Hematopoietic multipotent progenitor cell treated with erythropoietin and hydrocortisone succinate and interleukin-3 and kit ligand, for 4 days (in vitro differentiated cells): Measurements from ENCODE around the gene DCUN1D2.
"Not testable (repeated sequence)": the region's sequence is repeated elsewhere in the genome, so short reads cannot be mapped to it uniquely, and the experiment has no call there.

ENCODE experiments used
- DNase-seq: peaks from one replicate; pipeline ENCODE4 v3.0.0-alpha.2; 2015

The DCUN1D2 gene

DNA sequence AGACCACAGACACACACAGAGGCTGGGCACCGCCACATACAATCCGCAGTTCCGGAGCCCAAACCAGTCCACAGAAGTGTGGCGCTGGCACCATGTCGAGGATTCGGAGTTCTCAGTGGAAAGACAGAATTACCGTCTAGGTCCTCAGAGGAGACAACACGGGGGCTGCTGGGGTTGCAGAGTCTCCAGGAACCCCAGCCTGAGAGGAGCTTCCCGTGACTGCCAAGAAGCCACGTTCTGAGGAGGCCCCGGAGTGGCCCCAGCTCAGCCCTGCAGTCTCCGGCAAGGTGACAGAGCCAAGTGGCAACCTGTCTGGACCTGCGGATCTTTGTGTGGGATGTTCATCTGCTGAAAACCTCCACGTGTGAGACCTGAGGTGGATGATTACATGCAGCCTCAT lies 29.9 kb downstream of the DCUN1D2 start:
- no peak for DNase-seq

DNA sequence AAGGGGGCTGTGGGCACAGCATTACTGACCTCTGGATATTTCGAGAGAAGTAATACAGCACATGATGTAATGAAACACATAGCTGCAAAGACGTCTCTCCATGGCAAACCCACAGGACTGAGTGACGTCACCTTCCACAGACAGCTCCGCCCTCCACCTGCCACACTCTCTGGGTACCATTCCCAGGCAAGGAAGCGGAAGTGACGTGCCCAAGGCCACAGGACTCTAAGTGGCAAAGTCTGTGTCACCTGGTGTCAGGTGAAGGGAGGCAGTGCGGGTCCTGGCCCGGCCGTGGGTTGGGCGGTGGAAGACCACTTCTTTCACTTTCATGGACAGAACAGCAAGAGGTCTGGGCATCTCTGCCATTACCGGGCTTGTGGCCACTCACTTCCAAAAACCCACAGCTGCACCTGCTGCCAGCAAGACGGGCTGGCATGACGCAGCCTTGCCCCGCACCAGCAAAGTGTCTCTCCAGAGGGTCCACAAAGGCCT lies 30.4 kb downstream of the DCUN1D2 start:
- no peak for DNase-seq

DNA sequence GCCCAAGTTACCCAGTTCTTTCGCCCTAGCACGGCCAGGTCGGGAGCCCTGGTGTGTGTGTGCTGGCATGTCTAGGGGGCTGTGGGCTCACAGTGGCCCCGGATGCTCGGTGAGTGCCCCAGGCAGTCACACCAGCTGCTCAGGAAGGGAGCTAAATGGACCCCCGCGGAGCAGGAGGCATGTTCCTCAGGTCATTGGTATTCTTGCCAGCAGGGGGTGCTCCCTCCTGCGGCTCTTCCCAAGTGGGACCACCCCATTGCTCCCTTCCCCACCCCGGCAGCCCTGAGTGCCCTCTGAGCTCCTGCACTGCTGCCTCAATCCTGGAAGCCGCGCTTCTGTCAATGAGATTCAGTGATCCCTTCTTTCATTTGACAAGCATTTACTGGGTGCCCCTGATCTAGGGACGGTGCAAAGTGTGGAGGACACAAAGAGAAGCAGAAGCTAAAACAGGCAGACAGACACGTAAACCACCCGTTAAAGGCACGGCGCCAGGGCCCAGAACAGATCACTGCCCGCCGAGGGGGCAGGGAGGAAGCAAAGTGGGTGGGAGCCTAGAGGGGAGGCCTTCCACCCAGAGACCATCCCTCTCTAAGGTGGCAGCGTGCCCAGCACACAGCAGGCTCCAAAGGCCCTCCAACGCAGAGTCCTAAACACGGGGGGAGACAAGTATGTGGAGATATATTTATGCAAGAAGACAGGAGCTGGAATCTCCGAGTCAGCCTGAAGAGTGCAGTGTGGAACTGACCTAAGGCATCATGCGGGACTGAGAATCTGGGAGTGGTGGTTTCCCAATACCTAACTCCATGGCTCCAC lies 32.1 kb downstream of the DCUN1D2 start:
- DNase-seq: peak; percentile 49

DNA sequence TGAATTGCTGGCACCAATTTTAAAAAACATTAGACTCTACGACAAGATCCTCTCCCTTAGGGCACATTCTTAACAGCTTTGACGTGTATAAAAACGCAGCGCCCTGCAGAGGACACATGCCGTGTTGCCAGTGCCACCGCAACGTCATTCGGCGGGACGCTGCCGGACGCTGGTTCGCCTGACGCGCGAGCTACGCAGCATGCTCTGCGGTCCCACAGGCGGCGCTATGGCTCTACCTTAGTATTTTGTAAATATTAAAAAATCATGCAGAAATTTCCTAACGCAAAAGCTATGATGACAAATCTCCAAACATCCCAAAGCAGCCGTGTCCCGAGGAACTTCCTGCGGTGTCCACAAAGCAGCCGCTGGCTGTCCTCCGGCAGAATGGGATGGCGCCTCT lies 33.0 kb downstream of the DCUN1D2 start:
- peak; percentile 8 for DNase-seq

DNA sequence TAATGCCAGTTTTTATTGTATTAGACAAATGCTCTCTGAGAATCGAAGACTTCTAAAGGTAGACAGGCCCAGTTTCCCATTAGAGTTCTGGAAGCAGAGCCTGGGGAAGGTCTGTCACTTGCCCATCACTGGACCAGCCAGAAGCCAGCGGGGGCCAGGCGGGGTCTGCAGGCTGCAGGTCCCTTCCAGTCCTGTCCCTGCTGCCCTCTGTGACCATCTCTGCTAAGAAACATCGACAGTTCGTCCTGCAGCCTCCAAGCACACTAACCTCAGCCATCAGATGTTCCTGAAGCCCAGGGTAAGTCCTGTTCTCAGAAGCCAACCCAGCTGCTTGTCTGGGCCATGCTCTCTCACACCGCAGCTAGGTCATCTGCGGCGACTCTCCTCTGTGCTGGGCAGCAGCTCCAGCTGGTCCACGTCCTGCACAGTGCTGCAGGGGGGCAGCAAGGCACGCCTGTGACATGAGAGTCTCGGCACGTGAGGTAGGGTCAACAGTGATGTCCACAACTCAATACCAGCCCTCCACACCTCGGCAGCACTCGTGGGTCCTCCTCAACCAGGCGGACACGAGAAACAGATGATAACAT lies 34.3 kb downstream of the DCUN1D2 start:
- no peak for DNase-seq

DNA sequence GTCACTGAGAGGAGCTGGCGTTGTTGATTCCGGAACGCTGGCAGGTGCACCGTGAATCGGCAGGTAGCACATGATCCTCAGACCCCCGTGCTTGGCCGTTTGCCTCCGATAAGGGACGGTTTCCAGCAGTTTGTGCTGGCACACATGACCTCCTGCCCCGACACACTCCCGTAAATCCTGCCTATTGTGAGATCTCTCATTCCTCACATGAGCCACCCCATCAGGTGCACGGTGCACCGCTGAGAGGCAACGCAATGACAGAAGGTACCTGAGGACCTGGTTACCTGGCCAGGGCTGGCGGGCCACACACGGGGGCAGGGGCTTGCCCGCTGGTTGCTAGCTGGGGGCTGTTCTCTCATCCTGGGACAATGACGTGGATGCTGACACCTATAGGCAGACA lies 35.1 kb downstream of the DCUN1D2 start:
- no peak for DNase-seq

DNA sequence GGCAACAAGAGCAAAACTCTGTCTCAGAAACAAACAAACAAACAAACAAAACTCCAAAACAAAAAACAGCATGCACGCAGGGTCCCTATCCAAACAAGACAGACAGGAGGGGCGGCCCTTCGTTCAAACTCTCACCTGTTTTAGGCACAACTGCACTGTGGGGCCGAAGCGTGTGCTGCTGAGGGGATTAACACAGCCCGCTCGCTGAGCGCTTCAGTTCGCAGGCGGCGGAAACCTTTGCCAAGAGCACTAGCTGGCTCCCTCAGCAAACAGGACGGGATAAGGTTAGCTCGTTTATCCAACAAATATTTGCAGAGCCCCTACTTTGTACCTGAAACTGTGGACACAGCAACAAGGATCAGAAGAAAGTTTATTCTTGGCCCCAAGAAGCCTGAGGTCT lies 35.6 kb downstream of the DCUN1D2 start:
- DNase-seq: no peak

DNA sequence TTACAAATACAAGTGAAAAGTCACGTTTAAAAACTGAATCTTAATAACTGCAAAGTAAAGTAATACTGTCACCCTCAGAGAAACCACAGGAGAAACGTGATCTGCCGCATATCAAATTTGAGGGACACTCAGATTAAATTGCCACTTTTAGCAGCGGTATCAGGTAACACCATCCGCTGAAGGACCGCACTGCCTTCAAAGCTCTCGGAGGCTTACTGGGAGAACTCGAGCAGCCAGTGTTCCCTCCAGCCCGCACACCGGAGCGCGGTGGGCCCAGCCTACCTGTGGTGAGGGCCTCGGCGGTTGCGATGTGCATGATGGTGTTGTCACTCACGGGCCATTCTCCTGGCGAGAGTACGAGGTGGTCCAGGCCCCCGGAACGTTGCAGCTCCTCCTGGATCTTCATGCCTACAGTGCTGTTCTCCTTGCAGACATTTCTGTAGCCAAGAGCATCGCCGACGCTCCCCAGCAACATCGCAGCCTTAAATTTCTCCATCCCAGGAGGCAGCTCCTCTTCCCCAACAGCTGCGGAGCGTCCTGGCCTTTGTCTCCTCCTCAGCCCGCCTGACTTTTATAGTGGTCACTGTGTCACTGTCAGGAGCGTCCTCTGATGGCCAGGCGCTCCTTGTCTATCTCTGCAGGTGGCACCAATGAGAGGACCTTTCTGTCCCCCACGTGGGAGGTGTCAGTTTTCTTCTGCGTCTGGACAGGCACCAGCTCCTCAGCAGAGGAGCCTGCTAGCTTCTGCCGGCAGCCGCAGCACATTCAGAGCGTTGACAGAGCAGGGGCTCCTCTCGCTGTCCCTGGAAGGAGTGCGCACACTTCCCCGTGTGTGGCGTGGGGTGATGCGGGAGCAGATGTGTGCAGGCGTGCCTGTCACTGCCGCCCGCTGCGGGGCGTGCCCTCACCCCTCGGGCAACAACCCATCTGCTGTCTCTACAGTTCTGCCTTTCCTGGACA lies 37.3 kb downstream of the DCUN1D2 start, which contains the start of gene ADPRHL1:
Gene ADPRHL1, minus strand, starts transcription at position 547 of the 960 bp plus-strand sequence. Its CDS starts 51 bp downstream, at position 496.
- DNase-seq: no peak

DNA sequence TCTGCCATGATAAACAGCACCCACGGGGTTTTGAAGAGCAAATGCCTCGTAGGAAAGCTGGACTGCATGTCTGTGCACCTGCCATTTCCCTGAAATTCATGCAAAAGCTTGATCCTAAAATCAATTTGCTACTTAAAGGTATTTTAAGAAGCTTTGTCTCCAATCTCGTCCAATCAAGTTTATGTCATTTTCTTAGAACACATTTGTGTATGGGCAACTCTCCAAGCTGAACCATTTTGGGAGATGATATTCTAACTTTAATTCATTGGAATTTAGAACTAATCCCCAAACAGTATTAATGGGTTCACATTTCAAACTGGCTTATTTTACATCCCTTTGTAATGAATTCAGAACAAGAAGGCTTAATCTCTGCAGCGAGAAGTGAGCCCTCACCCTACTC lies 38.0 kb downstream of the DCUN1D2 start:
- no peak for DNase-seq

DNA sequence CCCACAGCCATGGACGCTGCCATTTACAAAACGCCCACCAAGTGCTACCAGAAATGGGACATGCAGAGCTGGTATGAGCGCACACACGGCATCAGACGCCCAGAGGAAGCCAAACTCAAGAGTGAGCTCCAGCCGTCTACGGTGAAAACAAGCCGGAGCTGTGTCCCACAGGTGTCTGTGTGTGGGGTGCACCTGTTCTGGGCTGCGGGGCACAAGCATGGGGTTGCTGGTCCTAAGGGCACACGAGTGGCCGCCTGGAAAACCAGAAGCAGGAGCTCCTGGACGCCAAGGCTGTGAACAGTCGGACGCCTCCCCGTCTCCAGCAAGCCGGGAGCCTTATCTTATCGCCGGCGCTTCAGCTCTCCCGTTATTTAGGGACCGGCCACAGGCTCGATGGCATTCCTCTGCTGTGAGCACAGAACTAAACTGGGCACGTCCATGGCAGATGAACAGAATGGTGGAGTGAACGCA lies 38.5 kb downstream of the DCUN1D2 start:
- DNase-seq: no peak

DNA sequence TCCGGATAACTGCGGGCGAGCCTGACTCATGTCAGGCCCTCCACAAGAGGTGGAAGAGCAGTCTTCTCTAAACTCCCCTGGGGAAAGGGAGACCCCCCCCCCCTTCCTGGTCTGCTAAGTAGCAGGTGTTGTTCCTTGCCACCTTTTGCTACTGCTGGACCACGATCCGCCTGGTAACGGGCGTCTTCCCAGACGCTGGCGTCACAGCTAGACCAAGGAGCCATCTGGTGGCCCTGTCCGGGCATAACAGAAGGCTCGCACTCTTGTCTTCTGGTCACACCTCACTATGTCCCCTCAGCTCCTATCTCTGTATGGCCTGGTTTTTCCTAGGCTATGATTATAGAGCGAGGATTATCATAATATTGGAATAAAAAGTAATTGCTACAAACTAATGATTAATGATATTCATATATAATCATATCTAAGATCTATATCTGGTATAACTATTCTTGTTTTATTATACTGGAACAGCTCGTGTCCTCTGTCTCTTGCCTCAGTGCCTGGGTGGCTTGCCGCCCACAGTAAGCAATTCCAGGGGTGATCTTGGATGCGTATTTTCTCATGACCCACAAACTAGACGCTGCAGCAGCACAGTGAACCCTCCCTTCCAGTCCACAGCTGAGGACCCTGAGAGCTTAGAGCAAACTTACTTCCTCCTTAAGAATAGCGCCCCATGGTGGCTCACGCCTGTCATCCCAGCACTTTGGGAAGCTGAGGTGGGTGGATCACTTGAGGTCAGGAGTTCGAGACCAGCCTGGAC lies 39.5 kb downstream of the DCUN1D2 start:
- peak; percentile 54 for DNase-seq

DNA sequence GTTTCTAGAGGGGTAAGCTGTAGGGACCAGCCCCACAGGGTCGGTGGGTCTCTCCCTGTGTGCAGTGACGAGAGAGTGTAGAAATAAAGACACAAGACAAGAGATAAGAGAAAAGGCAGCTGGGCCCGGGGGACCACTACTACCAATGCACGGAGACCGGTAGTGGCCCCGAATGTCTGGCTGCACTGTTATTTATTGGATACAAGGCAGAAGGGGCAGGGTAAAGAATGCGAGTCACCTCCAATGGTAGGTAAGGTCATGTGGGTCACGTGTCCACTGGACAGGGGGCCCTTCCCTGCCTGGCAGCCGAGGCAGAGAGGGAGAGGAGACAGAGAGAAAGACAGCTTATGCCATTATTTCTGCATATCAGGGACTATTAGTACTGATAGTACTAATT lies 40.2 kb downstream of the DCUN1D2 start:
- not testable (repeated sequence) for DNase-seq

DNA sequence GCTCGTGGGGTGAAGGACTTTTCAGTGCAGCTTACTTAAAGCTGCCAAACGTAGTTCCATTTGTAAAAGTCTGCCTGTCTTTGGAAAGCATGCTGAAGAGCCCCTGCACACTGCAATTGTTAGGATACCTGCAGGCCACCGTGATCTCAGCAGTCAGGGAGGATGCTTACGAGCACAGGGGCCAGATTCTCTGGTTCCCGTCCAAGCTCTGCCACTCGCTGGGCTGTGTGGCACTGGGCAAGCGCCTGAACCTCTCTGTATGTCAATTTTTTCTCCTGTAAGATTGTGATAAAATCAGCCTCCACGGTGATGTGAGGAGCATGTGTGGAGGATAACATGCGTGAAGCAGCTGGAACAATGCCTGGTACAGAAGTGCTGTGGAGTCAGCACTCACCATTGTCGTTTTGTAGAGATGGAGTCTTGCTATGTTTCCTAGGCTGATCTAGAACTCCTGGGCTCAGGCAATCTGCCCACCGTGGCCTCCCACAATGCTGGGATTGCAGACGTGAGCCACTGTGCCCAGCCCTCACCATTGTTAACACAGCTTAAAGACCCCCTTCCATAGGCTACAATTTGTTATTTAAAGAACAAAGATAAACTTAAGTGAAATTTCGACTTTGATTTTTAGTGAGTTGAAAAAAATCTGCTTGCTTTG lies 40.7 kb downstream of the DCUN1D2 start:
- DNase-seq: no peak

DNA sequence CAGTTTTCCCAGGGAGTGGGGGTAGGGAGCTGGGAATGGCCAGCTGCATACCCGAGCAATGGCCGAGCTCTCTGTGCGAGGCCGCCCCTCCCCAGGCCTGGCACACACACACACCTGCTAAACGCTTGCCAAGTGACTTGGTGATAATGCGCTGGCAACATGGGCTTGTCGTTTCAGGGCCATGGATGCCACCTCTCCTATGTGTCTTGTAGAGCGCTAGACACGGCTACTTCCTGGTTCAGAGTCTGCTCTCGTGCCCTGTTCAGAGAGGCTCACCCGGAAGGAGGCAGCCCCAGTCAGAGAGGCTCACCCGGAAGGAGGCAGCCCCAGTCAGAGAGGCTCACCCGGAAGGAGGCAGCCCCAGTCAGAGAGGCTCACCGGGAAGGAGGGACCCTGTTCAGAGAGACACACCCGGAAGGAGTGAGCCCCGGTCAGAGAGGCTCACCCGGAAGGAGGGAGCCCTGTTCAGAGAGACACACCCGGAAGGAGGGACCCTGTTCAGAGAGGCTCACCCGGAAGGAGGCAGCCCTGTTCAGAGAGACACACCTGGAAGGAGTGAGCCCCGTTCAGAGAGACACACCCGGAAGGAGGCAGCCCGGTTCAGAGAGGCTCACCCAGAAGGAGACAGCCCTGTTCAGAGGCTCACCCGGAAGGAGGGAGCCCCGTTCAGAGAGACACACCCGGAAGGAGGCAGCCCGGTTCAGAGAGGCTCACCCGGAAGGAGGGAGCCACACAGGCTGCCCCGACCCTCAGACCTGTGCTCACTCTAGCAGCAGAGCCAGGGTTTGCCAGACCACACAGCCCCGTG lies 41.4 kb downstream of the DCUN1D2 start:
- DNase-seq: peak; percentile 22

DNA sequence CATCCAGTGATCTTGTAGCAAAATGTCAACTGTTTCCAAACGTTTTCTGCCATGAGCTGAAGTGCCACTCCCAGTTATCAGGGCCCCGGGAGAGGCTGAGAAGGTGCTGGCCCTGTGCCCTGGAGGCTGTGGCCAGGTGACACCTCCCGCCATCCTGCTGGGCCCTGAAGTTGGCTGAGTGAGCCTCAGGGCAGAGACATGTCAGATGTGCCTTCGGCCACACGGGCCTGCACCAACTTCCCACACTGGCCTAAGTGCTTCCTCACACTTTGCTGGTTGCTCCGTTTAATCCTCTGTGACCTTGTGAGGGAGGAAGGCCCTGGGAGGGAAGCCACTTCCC lies 42.0 kb downstream of the DCUN1D2 start:
- DNase-seq: peak; percentile 7

DNA sequence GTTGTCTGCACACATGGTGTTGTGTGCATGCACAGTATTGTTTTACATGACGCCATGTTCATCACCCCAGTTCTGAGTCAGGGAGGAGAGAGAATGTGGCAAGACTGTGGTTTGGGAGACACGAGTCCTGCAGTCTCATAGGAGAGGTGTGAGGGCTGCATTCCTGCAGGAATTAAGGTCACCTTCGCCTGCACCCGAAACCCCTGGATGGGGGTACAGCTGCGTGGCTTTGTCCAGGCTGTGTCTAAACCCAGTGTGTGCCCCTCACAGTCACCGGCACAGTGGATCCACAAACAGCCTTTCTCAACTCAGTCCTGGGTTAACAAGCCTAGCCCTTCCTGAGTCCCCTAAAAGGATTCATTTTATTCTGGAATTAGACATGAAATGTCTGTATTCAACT lies 42.9 kb downstream of the DCUN1D2 start:
- no peak for DNase-seq

DNA sequence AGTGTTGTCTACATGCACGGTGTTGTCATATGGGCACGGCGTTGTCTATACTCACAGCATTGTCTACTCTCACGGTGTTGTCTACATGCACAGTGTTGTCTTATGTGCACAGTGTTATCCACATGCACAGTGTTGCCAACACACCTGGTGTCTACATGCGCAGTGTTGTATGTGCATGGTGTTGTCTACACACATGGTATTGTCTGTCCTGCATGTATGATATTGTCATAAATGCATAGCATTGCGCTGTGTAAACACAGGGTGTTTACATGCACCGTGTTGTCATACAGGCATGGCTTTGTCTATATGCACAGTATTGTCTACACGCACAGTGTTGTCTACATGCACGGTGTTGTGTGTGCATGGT lies 44.0 kb downstream of the DCUN1D2 start:
- DNase-seq: no peak

DNA sequence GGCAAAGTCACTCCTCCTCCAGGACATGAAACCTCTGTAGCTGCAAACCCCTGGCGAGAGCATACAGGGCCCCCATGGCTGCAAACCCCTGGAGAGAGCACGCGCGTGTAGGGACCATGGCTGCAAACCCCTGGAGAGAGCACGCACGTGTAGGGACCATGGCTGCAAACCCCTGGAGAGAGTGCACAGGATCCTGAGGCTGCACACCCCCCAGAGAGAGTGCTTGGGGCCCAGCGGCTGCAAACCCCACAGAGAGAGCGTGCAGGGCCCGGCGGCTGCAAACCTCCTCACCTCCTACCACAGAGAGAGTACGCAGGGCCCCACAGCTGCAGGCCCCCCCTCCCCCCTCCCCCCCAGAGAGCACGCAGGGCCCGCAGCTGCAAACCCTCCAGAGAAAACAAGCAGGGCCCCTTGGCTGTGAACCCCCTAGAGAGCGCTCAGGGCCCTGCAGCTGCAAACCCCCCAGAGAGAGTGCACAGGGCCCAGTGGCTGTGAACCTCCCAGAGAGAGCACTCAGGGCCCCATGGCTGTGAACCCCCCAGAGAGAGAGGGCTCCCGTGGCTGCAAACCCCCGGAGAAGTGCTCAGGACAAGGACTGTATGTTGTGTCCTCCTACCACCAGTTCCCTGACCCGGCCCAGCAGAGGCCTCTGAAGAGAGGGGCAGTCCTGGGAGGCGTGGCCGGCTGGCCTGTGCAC lies 44.6 kb downstream of the DCUN1D2 start:
- no peak for DNase-seq

DNA sequence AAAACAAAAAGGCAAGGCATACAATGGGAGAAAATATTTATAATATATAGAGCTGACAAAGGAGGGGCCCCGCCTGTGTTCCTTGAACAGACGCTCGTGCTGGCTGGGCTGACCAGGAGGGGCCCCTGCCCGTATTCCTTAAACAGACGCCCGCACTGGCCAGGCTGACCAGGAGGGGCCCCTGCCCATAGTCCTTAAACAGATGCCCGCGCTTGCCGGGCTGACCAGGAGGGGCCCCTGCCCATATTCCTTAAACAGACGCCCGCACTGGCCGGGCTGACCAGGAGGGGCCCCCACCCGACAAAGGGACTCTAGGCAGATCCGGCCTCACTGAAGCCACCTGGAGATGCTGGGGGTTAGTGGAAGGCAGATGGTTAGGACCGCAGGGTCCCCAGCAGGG lies 46.5 kb downstream of the DCUN1D2 start:
- DNase-seq: no peak

DNA sequence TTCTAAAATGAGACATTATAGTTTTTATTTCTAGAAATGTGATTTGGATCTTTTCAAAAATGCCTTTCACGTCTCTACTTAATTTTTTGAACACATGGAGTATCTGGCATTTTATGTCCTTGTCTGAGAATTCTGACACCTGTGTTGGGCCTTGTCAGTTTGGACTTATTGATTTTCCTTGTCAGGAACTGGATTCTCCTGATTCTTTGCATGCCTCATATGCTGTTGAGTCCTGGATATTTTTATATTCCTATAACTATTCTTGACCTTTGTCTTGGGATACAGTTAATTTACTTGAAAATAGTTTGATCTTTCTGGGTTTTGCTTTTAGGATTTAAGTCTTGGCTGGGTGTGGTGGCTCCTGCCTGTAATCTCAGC lies 47.5 kb downstream of the DCUN1D2 start:
- no peak for DNase-seq
